GM12874 (cell line): ENCODE data around the gene NENF.

Source experiments
- CTCF ChIP-seq: IDR thresholded peaks from 2 replicates; pipeline ENCODE4 v1.5.1; 2011; ENCODE audit warnings: low read depth, mild to moderate bottlenecking, control low read depth, low read length, moderate library complexity; ENCODE audit not compliant: insufficient read depth

NENF gene

GRCh38 chr1:212434992-212435391, 2.3 kb downstream of the NENF start:
- TF ChIP-seq CTCF, result no peak

GRCh38 chr1:212437179-212437798, 4.6 kb downstream of the NENF start:
- TF ChIP-seq CTCF, result no peak

GRCh38 chr1:212438831-212439237, 6.1 kb downstream of the NENF start:
- TF ChIP-seq CTCF, result no peak

- no peak for TF ChIP-seq CTCF
Observed at GRCh38 chr1:212440419-212440818, 7.7 kb downstream of the NENF start.

- TF ChIP-seq CTCF, result no peak
Observed at GRCh38 chr1:212442408-212442807, 9.7 kb downstream of the NENF start.

GRCh38 chr1:212446333-212446732, 13.6 kb downstream of the NENF start:
- no peak for TF ChIP-seq CTCF

- TF ChIP-seq CTCF, result no peak
Observed at GRCh38 chr1:212447478-212447877, 14.8 kb downstream of the NENF start.
